Ramos (cell line): ENCODE results near the gene FBXL19.
"Not testable (repeated sequence)": the region's sequence is repeated elsewhere in the genome, so short reads cannot be mapped to it uniquely, and the experiment has no call there.

Experiments
- in situ Hi-C: fragments of 300-500 bp; cut with MboI; formaldehyde crosslinking; loops from one replicate; pipeline ENCODE4 v1.14.3; 2022; ENCODE audit warnings: low sequenced_read_pairs; ENCODE audit not compliant: unreplicated experiment

FBXL19 gene

DNA sequence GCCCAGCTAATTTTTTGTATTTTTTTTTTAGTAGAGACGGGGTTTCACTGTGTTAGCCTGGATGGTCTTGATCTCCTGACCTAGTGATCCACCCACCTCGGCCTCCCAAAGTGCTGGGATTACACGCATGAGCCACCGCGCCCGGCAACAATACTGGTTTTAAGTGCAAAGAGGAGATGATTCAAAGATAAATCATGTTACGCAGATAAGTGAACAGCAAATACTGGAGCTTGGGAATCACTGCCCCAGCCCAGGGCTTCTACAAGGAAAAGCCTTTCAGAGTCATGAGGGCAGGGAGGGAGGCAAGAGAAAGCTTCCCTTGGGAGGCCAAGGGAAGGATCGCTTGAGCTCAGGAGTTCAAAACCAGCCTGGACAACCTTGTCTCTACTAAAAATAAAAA, 16.2 kb downstream of the FBXL19 start:
- in situ Hi-C loops, result not testable (repeated sequence)

DNA sequence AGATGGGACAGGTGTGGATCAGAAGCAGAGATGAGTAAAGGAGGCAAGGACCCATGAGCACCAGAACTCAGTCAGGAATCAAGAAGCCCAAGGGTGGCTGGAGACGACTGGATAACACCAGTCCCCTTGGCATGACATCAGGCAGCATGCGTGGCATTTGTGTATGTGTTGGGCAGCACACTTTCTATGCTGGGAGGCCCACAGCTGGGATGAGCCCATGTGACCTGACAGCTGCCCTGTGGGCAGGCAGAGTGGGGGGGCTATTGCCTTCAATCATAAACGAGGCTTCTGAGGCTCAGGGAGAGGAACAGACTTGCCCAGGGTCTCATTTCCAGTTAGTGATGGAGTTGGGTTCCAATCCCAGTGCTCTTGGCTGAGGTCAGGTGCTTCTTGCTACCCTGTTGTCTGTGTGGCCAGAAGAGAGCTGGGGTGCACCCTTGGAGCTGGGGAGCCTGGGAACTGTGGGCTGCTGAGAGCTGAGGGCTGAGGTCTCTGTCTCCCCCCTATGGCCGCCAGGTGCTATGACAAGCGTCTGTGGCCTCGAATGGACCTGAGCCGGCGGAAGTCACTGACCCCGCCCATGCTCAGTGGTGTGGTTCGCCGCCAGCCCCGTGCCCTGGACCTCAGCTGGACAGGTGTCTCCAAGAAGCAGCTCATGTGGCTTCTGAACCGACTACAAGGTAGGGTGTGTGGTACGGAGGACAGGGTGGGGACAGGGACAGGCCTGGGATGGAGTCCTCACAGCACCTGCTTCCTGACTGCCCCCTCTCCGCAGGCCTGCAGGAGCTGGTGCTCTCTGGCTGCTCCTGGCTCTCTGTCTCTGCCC, 18.4 kb downstream of the FBXL19 start:
- in situ Hi-C loops, result no loop called here

DNA sequence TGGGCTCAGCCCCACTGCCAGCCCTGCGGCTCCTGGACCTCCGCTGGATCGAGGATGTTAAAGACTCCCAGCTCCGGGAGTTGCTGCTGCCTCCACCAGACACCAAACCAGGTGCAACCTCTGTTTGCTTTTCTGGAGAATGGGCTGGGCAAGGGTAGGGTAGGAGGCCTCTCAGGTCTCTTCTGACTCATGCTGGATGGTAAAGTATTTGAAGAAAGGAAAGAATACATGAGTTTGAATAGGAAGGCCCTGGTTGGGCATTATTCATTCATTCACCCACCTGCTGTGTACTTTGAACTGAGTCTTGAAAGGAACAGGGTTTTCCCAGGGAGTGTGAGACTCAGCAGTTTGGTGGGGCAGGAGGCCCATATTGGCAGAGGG, 19.0 kb downstream of the FBXL19 start:
- in situ Hi-C loops, result no loop called here

DNA sequence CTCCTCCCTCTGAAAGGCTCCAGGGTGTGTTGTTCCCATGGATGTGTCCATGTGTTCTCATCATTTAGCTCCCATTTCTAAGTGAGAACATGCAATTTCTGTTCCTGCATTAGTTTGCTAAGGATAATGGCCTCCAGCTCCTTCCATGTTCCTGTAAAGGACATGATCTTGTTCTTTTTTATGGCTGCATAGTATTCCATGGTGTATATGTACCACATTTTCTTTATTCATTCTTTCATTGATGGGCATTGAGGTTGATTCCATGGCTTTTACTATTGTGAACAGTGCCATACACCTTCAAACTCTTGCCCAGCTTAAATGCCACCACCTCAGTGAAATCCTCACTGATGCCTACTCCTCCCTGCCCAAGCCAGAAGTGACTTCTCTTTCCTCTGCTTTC, 21.0 kb downstream of the FBXL19 start:
- in situ Hi-C loops, result no loop called here

GRCh38 chr16:30946671-30947540, 23.5 kb downstream of the FBXL19 start:
- in situ Hi-C loops, result no loop called here

- in situ Hi-C loops, result no loop called here
These were observed 24.1 kb downstream of the FBXL19 start for GRCh38 chr16:30947541-30947858.

DNA sequence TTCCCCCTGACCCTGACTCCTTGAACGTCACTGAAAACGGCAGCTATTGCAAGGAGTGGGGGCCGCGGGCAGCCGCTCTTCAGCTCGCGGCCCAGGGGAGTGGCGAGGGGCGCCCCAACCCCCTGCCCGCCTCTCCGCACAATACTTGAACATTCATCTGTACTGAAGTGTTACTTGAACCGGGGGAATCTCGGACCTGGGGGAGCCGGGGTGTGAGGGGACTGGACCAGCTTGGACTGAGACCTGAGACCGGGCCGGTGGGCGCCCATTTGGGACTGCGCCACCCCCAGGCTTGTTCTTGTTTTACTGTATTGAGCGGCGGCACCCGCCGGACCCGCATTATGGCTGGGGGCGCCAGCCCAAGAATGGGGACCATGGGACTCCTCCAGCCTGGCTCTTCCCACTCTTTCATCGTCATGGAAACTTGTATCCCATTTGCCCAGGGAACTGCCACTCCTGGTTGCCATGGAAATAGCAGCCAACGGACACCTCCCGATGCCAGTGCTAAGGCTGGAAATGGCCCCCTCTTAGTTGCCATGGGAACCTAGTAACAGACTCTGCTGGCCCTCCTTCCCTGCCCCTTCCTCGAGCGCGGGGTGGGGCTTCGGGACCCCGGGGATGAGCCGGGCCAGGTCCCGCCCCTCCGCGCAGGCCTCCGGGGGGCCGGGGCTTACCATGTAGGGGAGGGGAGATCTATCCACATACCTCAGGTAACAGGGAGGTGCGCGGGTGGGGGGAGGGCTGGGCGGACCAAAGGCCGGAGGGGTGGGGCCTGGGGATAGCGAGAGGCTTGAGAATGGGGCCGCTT, 24.7 kb downstream of the FBXL19 start:
- in situ Hi-C loops, result no loop called here

DNA sequence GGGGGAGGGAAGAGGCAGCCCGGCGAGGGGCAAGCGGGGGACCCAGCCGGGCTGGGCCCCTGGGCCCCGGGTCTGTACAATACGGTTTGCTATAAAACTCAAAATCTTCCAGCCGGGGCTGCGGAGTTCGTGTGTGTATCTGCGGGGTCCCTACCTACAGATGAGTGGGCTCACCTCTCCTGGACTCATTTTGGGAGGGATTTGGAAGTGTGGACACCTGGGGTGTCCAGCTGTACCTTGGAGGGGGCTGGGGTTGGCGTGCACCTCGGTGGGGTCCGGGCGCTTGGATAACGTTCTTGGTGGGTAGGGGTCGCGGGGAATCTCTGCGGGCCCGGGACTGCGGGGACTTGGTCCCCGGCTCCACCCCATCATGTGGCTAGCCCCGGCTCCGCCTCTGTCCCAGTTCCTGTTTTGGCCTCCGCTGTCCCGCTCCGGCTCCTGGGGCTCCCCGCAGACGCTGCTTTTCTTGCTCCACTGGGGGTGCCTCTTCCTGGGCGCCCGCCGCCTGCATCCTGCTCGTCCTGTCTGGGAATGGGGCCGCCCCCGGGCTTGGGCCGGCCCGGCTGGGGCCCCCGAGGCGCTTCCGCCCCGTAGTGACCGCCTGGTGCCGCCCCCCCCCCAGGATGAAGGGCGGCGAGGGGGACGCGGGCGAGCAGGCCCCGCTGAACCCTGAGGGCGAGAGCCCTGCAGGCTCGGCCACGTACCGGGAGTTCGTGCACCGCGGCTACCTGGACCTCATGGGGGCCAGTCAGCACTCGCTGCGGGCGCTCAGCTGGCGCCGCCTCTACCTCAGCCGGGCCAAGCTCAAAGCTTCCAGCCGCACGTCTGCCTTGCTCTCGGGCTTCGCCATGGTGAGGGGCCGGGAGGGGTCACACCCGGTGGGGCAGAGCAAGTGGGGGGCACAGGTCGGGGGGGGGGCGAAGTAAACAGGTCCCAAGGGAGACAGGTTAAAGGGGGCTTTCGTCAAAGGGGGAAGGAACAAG, 25.6 kb downstream of the FBXL19 start, which contains the start of gene ORAI3:
ORAI3 (plus strand) TSS at position 402 of the 983 bp plus-strand sequence; CDS start at position 624, 222 bp downstream.
- in situ Hi-C loops, result no loop called here

DNA sequence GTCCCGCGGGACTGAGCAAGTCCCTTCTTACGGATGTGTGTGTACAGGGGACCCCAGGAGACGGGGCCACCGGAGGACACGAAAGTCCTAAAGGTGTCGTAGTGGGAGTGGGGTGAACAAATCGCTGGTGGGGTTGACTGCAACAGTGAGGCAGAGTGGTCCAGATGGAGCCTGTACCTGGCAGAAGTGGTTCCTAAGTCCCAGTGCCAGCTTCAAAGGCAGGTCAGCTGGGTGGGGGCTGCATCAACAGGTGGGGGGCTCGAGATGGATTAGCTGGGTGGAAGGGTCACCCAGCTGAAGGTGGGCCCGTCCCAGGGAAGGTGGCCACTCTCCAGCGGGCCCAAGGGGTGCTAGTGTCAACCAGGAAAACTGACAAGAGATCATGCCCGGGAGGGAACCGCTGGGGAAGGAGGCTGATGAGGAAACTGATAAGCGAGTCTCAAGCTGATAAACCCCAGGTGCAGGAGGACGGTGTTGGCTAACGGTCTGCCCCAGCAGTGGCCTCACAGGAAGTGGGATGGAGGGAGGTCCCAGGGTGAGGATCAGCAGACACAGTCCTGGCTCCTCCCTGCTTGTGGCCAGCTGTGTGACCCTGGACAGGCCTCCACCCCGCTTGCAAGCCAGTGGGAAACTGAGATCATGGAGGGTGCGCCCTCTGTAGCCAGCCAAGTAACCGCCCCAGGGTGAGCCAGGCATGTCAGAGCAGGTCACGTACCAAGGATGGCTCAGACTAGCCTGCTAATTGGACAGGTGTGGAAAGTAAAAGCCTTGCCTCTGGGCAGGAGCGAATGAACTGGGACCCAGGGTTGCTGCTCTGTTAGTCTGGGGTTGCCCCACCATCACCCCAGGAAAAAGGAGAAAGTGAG, 26.5 kb downstream of the FBXL19 start:
- in situ Hi-C loops, result loop anchor here (10.0 kb wide), 1 partner anchor 915 kb away; no protein-coding TSS in a partner anchor

- in situ Hi-C loops, result loop anchor here (10.0 kb wide), 1 partner anchor 914 kb away; no protein-coding TSS in a partner anchor
These were observed 27.2 kb downstream of the FBXL19 start for GRCh38 chr16:30950516-30951065.

GRCh38 chr16:30951193-30951592, 27.8 kb downstream of the FBXL19 start:
- in situ Hi-C loops, result loop anchor here (10.0 kb wide), 1 partner anchor 914 kb away; no protein-coding TSS in a partner anchor

- in situ Hi-C loops, result loop anchor here (10.0 kb wide), 1 partner anchor 913 kb away; no protein-coding TSS in a partner anchor
These were observed 28.4 kb downstream of the FBXL19 start for GRCh38 chr16:30951750-30952149.

DNA sequence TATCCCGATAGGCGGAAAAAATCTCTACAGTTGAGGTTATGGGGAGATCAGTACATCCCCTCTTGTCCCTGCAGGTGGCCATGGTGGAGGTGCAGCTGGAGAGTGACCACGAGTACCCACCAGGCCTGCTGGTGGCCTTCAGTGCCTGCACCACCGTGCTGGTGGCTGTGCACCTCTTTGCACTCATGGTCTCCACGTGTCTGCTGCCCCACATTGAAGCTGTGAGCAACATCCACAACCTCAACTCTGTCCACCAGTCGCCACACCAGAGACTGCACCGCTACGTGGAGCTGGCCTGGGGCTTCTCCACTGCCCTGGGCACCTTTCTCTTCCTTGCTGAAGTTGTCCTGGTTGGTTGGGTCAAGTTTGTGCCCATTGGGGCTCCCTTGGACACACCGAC, 29.7 kb downstream of the FBXL19 start:
- in situ Hi-C loops, result loop anchor here (10.0 kb wide), 1 partner anchor 912 kb away; no protein-coding TSS in a partner anchor

DNA sequence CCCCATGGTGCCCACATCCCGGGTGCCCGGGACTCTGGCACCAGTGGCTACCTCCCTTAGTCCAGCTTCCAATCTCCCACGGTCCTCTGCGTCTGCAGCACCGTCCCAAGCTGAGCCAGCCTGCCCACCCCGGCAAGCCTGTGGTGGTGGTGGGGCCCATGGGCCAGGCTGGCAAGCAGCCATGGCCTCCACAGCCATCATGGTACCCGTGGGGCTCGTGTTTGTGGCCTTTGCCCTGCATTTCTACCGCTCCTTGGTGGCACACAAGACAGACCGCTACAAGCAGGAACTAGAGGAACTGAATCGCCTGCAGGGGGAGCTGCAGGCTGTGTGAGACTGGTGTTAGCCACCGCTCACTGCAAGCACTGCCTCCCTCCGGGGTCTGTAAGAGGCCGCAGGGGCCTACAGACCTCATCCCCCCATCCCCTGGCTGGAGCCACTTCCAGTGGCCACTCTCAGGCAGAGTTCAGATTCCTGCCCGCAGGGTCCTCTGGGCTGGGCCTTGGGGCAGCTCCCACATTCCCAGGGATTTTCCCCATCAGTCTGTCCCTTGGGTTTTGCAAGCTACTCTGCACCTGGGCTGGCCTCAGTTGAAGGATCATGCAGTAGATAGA, 30.2 kb downstream of the FBXL19 start:
- in situ Hi-C loops, result loop anchor here (10.0 kb wide), 1 partner anchor 911 kb away; no protein-coding TSS in a partner anchor

DNA sequence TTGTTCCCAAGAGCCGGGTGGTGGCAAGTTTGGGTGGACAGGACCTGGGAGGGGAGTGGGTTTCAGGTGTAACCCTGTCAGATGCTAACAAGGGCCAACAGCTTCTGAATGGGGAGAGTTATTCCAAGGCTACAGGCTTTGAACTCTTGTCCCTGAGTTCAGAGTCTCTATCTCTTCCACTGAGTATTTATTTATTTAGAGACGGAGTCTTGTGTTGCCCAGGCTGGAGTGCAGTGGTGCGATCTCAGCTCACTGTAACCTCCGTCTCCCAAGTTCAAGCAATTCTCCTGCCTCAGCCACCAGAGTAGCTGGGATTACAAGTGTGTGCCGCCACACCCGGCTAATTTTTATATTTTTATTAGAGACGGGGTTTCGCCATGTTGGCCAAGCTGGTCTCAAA, 31.6 kb downstream of the FBXL19 start:
- in situ Hi-C loops, result loop anchor here (10.0 kb wide), 1 partner anchor 910 kb away; no protein-coding TSS in a partner anchor

GRCh38 chr16:30956601-30957455, 33.5 kb downstream of the FBXL19 start:
- in situ Hi-C loops, result loop anchor here (10.0 kb wide), 1 partner anchor 908 kb away; no protein-coding TSS in a partner anchor
